Measurements from ENCODE around the gene MICAL3.
"Not testable (repeated sequence)": the region's sequence is repeated elsewhere in the genome, so short reads cannot be mapped to it uniquely, and the experiment has no call there.

Gene MICAL3

GRCh38 chr22:17998913-17999312 is 25.4 kb downstream of the MICAL3 start:
- no peak for DNase-seq (ENCODE audit: low read depth, low spot score)

GRCh38 chr22:17997456-17997855 is 26.9 kb downstream of the MICAL3 start:
- DNase-seq (ENCODE audit: low read depth, low spot score): no peak

GRCh38 chr22:17995256-17995655 is 29.1 kb downstream of the MICAL3 start:
- DNase-seq (ENCODE audit: low read depth, low spot score): not testable (repeated sequence)

- DNase-seq (ENCODE audit: low read depth, low spot score): no peak
These were observed 29.8 kb downstream of the MICAL3 start for GRCh38 chr22:17994424-17995108.

- DNase-seq (ENCODE audit: low read depth, low spot score): not testable (repeated sequence)
These were observed 31.4 kb downstream of the MICAL3 start for GRCh38 chr22:17992976-17993375.

GRCh38 chr22:17991992-17992391 is 32.4 kb downstream of the MICAL3 start:
- not testable (repeated sequence) for DNase-seq (ENCODE audit: low read depth, low spot score)

GRCh38 chr22:17990942-17991341 is 33.4 kb downstream of the MICAL3 start:
- no peak for DNase-seq (ENCODE audit: low read depth, low spot score)

GRCh38 chr22:17990147-17990546 is 34.2 kb downstream of the MICAL3 start:
- DNase-seq (ENCODE audit: low read depth, low spot score): no peak

- DNase-seq (ENCODE audit: low read depth, low spot score): no peak
These were observed 35.4 kb downstream of the MICAL3 start for GRCh38 chr22:17988800-17989513.

- no peak for DNase-seq (ENCODE audit: low read depth, low spot score)
These were observed 38.8 kb downstream of the MICAL3 start for GRCh38 chr22:17985606-17986005.

GRCh38 chr22:17985071-17985470 is 39.3 kb downstream of the MICAL3 start:
- DNase-seq (ENCODE audit: low read depth, low spot score): not testable (repeated sequence)

GRCh38 chr22:17984114-17984513 is 40.2 kb downstream of the MICAL3 start:
- DNase-seq (ENCODE audit: low read depth, low spot score): no peak

- no peak for DNase-seq (ENCODE audit: low read depth, low spot score)
These were observed 41.7 kb downstream of the MICAL3 start for GRCh38 chr22:17982572-17983141.

GRCh38 chr22:17981497-17981896 is 42.9 kb downstream of the MICAL3 start:
- no peak for DNase-seq (ENCODE audit: low read depth, low spot score)

GRCh38 chr22:17980638-17981051 is 43.7 kb downstream of the MICAL3 start:
- DNase-seq (ENCODE audit: low read depth, low spot score): no peak

- DNase-seq (ENCODE audit: low read depth, low spot score): no peak
These were observed 44.3 kb downstream of the MICAL3 start for GRCh38 chr22:17980015-17980590.

GRCh38 chr22:17978027-17978426 is 46.3 kb downstream of the MICAL3 start:
- no peak for DNase-seq (ENCODE audit: low read depth, low spot score)

GRCh38 chr22:17977371-17977770 is 47.0 kb downstream of the MICAL3 start:
- DNase-seq (ENCODE audit: low read depth, low spot score): no peak

- DNase-seq (ENCODE audit: low read depth, low spot score): no peak
These were observed 48.2 kb downstream of the MICAL3 start for GRCh38 chr22:17976121-17976520.

- DNase-seq (ENCODE audit: low read depth, low spot score): no peak
These were observed 49.5 kb downstream of the MICAL3 start for GRCh38 chr22:17974703-17975372.

GRCh38 chr22:17974087-17974486 is 50.3 kb downstream of the MICAL3 start:
- DNase-seq (ENCODE audit: low read depth, low spot score): no peak

- DNase-seq (ENCODE audit: low read depth, low spot score): no peak
These were observed 51.1 kb downstream of the MICAL3 start for GRCh38 chr22:17973217-17973616.
